ENCODE measurements around the gene MGAT5B. TPM values are rescaled to one million over a fixed set of nuclear protein-coding genes. Genes with fewer than 3 reads are reported as not detected.

MGAT5B gene
- total RNA-seq, 4 donors from 2014 or later = 0.59 to 3.3 (median 1.5) TPM; not detected in 1

DNA sequence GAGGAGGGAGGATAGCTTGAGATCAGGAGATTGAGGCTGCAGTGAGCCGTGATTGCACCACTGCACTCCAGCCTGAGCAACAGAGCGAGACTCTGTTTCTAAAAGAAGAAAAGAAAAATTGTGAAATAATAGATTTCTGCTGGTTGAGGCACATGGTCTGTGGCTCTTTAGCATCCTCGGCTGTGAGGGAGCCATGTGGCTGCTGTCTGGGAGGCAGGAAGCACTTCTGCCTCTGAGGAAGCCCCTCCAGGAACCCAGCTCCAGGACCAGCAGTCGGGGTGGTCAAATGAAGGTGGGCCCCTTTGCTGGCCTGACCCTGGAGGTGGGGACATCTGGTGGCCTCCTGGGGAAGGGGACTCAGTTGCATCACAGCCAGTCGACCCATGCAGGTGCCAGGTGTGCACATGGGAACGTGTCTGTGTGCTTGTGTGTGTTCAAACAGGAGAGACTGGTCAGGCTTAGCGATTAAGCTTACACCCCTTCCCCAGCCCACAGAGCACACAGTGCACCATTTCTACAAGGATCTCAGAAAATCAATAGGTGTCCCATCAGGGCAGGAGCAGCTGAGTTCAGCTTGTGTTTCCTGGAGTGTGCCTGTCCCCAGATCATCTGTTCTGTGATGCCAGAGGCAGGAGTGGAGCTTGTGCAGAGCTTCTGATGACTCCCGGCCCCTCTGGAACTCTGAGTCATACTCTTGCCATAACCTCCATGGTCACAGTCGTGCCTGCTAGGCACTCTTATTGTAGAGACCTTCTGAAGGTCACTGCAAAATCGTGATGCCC lies 24.3 kb upstream of the MGAT5B start:
- H3K4me1 ChIP-seq = no peaks in the 10 kb centered on the region
- DNase-seq = no peak
- H3K27ac ChIP-seq = no peak overlapping the region
- H3K4me3 ChIP-seq = no peak overlapping the region
- H3K9me3 ChIP-seq = no peaks in the 10 kb centered on the region
- TF ChIP-seq, protein P1, sequence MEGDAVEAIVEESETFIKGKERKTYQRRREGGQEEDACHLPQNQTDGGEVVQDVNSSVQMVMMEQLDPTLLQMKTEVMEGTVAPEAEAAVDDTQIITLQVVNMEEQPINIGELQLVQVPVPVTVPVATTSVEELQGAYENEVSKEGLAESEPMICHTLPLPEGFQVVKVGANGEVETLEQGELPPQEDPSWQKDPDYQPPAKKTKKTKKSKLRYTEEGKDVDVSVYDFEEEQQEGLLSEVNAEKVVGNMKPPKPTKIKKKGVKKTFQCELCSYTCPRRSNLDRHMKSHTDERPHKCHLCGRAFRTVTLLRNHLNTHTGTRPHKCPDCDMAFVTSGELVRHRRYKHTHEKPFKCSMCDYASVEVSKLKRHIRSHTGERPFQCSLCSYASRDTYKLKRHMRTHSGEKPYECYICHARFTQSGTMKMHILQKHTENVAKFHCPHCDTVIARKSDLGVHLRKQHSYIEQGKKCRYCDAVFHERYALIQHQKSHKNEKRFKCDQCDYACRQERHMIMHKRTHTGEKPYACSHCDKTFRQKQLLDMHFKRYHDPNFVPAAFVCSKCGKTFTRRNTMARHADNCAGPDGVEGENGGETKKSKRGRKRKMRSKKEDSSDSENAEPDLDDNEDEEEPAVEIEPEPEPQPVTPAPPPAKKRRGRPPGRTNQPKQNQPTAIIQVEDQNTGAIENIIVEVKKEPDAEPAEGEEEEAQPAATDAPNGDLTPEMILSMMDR (IDR thresholded peaks at IDR 0.05) = no peak
- no peak for TF ChIP-seq POLR2A (IDR thresholded peaks at IDR 0.05)
- H3K36me3 ChIP-seq = no peaks in the 10 kb centered on the region
- peaks cover 0 to 5% of the 10 kb centered on the region in 2 donors for H3K27me3 ChIP-seq
- intact Hi-C loops (cut with DNase I; ENCODE audit: low total_unique reads) = no loop called here

DNA sequence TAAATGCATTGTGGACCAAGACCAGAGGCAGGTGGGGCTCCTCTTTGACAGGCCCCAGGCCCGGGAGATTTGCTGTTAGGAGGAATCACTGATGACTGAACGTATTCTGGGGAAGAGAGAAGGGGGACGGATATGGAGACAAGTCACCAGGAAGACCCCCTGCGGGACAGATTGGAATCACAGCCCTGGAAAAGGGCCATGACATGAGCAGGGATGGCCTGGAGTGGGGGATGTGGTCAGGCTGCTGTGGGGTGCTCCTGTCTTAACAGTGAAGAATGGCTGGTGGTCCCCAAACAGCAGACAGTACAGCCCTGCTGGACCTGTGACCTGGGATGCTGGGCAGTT lies 23.7 kb upstream of the MGAT5B start:
- H3K36me3 ChIP-seq = no peaks in the 10 kb centered on the region

DNA sequence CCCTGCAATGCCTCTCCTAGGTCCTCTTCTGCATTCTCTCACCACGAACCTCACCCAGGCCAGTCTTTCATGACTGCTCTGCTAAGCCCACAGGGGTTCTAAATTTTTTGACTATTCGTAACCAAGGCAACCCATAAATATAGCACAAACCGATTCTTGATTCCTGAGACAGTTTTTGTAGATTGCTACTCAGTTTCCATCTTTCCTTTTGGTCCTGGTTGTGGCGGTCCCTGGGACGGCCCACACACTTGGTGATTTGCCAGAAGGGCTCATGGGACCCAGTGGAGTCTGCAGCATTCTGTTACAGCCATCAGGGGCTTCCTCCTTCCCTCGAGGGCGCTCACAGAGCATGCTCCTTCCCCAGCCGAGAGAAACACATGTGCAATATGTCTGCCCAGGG lies 23.4 kb upstream of the MGAT5B start:
- Histone ChIP-seq H3K4me3 (no peak overlapping the region), H3K4me1 (no peaks in the 10 kb centered on the region), H3K36me3 (no peaks in the 10 kb centered on the region), H3K27me3 (peaks cover 0 to 5% of the 10 kb centered on the region in 2 donors), H3K27ac (no peak overlapping the region), H3K9me3 (no peaks in the 10 kb centered on the region)
- TF ChIP-seq, protein P1 (IDR thresholded peaks at IDR 0.05) = no peak
- no peak for TF ChIP-seq POLR2A (IDR thresholded peaks at IDR 0.05)
- intact Hi-C loops (cut with DNase I; ENCODE audit: low total_unique reads) = no loop called here
- DNase-seq = no peak

More for the DNA sequence above, 23.7 kb upstream of the MGAT5B start:
- Histone ChIP-seq H3K4me1 (no peaks in the 10 kb centered on the region), H3K27ac (no peak overlapping the region), H3K9me3 (no peaks in the 10 kb centered on the region), H3K4me3 (no peak overlapping the region), H3K27me3 (peaks cover 0 to 5% of the 10 kb centered on the region in 2 donors)
- no peak for DNase-seq
- TF ChIP-seq POLR2A (IDR thresholded peaks at IDR 0.05) = no peak
- TF ChIP-seq, protein P1 (IDR thresholded peaks at IDR 0.05) = no peak
- intact Hi-C loops (cut with DNase I; ENCODE audit: low total_unique reads) = no loop called here

DNA sequence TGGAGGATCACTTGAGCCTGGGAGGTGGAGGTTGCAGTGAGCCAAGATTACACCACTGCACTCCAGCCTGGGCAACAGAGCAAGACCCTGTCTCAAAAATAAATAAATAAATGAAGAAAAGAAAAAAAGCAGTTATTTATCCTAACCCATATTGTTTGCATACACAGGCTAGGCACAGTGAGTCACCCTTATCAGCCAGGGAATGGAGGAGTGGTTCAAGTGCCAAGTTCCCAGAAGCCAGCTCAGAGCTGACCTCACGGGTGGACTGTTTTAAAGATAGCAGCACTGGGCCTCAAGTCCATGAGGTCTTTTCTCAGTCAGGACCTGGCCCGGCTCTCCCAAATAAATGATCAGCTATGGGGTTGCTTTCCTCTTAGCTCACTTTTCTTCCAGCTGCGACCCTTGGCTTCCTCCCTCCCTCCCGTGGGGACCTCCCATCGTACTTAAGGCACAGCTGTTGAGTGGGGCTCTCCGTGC lies 22.6 kb upstream of the MGAT5B start:
- Histone ChIP-seq H3K9me3 (no peaks in the 10 kb centered on the region), H3K4me3 (no peak overlapping the region), H3K27ac (no peak overlapping the region), H3K4me1 (no peaks in the 10 kb centered on the region), H3K27me3 (peaks cover 0 to 5% of the 10 kb centered on the region in 2 donors), H3K36me3 (no peaks in the 10 kb centered on the region)
- intact Hi-C loops (cut with DNase I; ENCODE audit: low total_unique reads) = no loop called here
- no peak for DNase-seq
- TF ChIP-seq, protein P1 (IDR thresholded peaks at IDR 0.05) = no peak
- TF ChIP-seq POLR2A (IDR thresholded peaks at IDR 0.05) = no peak

DNA sequence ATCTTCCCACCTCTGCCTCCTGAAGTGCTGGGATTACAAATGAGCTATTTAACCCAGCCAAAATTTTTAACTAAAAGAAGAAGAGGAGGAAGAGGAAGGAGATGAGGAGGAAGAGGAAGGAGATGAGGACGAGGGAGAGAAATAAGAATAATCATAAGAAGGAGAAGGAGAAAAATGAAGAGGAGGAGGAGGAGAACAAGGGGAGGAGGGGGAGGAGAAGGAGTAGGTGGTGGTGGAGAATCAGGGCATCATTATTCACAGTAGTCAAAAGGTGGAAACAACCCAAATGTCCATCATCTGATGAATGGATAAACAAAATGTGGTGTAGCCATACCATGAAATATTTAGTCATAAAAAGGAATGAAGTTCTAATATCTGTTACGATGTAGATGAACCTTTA lies 21.2 kb upstream of the MGAT5B start:
- no peaks in the 10 kb centered on the region for H3K36me3 ChIP-seq
- no peak for DNase-seq
- no peaks in the 10 kb centered on the region for H3K4me1 ChIP-seq
- TF ChIP-seq, protein P1 (IDR thresholded peaks at IDR 0.05) = no peak
- TF ChIP-seq POLR2A (IDR thresholded peaks at IDR 0.05) = no peak
- H3K27me3 ChIP-seq = peaks cover 0 to 5% of the 10 kb centered on the region in 2 donors
- H3K9me3 ChIP-seq = no peaks in the 10 kb centered on the region
- no peak overlapping the region for H3K27ac ChIP-seq
- no peak overlapping the region for H3K4me3 ChIP-seq
- intact Hi-C loops (cut with DNase I; ENCODE audit: low total_unique reads) = no loop called here
